GM20000 (cell line): ENCODE data around the gene NNT.

ENCODE experiments used
- DNase-seq: peaks from one replicate; pipeline ENCODE4 v3.0.0; 2012; ENCODE audit warnings: low spot score
- CTCF ChIP-seq: IDR thresholded peaks from 2 replicates; pipeline ENCODE4 v1.5.1; 2012; ENCODE audit warnings: mild to moderate bottlenecking, control low read depth; ENCODE audit errors: extremely low read depth, missing control alignments

Gene NNT

GRCh38 chr5:43603344-43604217 lies 601 bp downstream of the NNT start:
- peak; percentile 66 for DNase-seq
- no peak for TF ChIP-seq CTCF

DNA sequence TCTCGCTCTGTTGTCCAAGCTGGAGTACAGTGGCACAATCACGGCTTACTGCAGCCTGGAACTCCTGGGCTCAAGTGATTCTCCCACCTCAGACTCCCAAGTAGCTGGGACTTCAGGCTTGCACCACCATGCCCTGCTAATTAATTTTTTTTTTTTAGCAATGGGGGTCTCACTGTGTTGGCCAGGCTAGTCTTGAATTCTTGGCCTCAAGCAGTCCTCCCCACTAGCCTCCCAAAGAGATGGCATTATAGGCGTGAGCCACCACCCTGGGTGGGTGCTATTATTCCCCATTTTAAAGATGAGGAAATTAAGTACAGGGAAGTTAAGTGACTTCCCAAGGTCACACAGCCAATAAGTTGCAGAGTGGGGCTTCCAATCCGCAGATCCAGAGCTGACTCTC lies 1.7 kb downstream of the NNT start:
- no peak for DNase-seq
- TF ChIP-seq CTCF, result no peak

GRCh38 chr5:43606351-43606750 lies 3.4 kb downstream of the NNT start:
- no peak for TF ChIP-seq CTCF
- DNase-seq, result no peak

GRCh38 chr5:43608406-43608805 lies 5.4 kb downstream of the NNT start:
- no peak for TF ChIP-seq CTCF
- no peak for DNase-seq

DNA sequence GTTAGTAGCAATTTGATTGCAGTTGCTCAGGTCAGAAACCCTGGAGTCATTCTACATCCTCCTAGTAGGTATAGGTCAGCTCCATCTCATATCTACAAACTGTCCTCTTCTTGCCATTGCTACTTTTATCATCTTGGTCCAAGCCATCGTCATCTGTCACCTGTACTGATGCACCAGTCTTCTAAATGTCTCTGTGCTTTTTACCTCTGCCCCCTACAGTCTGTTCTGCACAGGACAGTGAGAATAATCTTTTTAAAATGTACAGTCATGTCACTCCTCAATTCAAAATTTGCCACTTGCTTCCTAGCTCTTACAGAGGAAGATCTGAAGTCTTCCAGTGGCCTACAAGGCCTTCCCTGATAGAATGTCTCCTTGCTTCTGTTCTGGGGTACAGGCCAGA lies 6.8 kb downstream of the NNT start:
- DNase-seq, result no peak
- no peak for TF ChIP-seq CTCF

DNA sequence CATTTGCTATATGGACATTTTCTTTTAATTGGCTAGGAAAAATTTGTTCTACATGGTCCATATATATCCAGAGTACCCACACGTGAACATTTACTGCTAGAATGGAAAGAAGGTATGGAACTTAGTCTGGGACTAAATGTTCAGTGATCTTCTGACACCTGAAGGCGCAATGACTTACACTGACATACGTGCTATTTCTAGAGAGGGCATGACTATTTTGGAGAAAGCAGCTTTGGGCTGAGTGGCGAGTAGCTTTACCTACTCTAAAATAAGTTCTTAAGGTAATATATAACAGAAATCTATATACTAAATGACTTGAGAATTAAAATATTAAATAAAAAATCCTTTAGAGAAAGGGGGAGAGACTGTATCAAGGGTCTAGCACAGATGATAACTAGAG lies 10.4 kb downstream of the NNT start:
- TF ChIP-seq CTCF, result no peak
- no peak for DNase-seq

- no peak for DNase-seq
- no peak for TF ChIP-seq CTCF
Measured at GRCh38 chr5:43615445-43616184, 12.6 kb downstream of the NNT start.
